Colonic mucosa (tissue), 4 donors: ENCODE measurements around the gene NTN1. TPM values are rescaled to one million over a fixed set of nuclear protein-coding genes. Genes with fewer than 3 reads are reported as not detected.
"Not testable (repeated sequence)": the region's sequence is repeated elsewhere in the genome, so short reads cannot be mapped to it uniquely, and the experiment has no call there.

Source experiments
- DNase-seq: peaks from one replicate; pipeline ENCODE4 v3.0.0-alpha.2; 2020
- H3K27ac ChIP-seq: fragments of 200-600 bp; one replicate; pipeline ENCODE4 v1.8.0; 2021
- H3K27me3 ChIP-seq: fragments of 200-600 bp; one replicate; pipeline ENCODE4 v1.8.0; 2021
- H3K36me3 ChIP-seq: fragments of 200-600 bp; one replicate; pipeline ENCODE4 v1.8.0; 2021
- H3K4me1 ChIP-seq: fragments of 200-600 bp; one replicate; pipeline ENCODE4 v1.8.0; 2021; ENCODE audit warnings: mild to moderate bottlenecking
- H3K4me3 ChIP-seq: fragments of 200-600 bp; one replicate; pipeline ENCODE4 v1.8.0; 2021
- H3K9ac ChIP-seq, 2 donors: one replicate each; pipeline ENCODE4 v1.7.0; 2013; ENCODE audit warnings: control low read depth in 2 of 2, low read depth in 2 of 2, low read length in 2 of 2
- H3K9me3 ChIP-seq: fragments of 200-600 bp; one replicate; pipeline ENCODE4 v1.8.0; 2021
- CTCF ChIP-seq: fragments of 200-600 bp; IDR thresholded peaks from one replicate; pipeline ENCODE4 v1.8.0; 2022; ENCODE audit warnings: antibody characterized with exemption, mild to moderate bottlenecking
- intact Hi-C: fragments of 100-400 bp; cut with DNase I; formaldehyde crosslinking; loops from one replicate; pipeline ENCODE4 v1.14.1; 2022
- total RNA-seq, 2 donors: library from RNA; stranded (reverse); fragmentation: NEBNext Ultra II Directional in 1 of 2; extraction: Animal tissue kit (Norgen Biotek cat#: 25700) in 1 of 2; gene quantifications; one replicate each; pipeline ENCODE4 v1.2.1, GENCODE V29; 2021
- donor health status: healthy.
- donor health status: DM: no; HTN: no; CAD: no.
- donor health status: DM: no; HTN: no; CAD: no.

NTN1 gene
- total RNA-seq, 2 donors from 2014 or later, result 2.1 to 5.5 TPM

GRCh38 chr17:9104370-9105041 is 83.2 kb downstream of the NTN1 start:
- H3K36me3 ChIP-seq, result no peaks in the 10 kb centered on the region
- no peak overlapping the region for H3K9ac ChIP-seq
- no peaks in the 10 kb centered on the region for H3K9me3 ChIP-seq
- no peak overlapping the region for H3K4me3 ChIP-seq
- no peaks in the 10 kb centered on the region for H3K4me1 ChIP-seq
- DNase-seq, result no peak
- H3K27ac ChIP-seq, result no peak overlapping the region
- intact Hi-C loops, result no loop called here
- H3K27me3 ChIP-seq, result no peaks in the 10 kb centered on the region
- TF ChIP-seq CTCF, result no peak

GRCh38 chr17:9105068-9105868 is 84.0 kb downstream of the NTN1 start:
- intact Hi-C loops, result no loop called here
- Histone ChIP-seq H3K9me3 (no peaks in the 10 kb centered on the region), H3K27me3 (no peaks in the 10 kb centered on the region), H3K4me1 (no peaks in the 10 kb centered on the region), H3K4me3 (no peak overlapping the region), H3K27ac (no peak overlapping the region), H3K9ac (no peak overlapping the region), H3K36me3 (no peaks in the 10 kb centered on the region)
- no peak for DNase-seq
- TF ChIP-seq CTCF, result no peak

- H3K4me1 ChIP-seq, H3K9ac ChIP-seq, DNase-seq, H3K36me3 ChIP-seq, H3K27me3 ChIP-seq, H3K27ac ChIP-seq, H3K9me3 ChIP-seq, H3K4me3 ChIP-seq, intact Hi-C loops: not testable (repeated sequence)
These were observed 85.0 kb downstream of the NTN1 start for GRCh38 chr17:9106278-9106677.

GRCh38 chr17:9107527-9107926 is 86.2 kb downstream of the NTN1 start:
- no peak overlapping the region for H3K27ac ChIP-seq
- H3K36me3 ChIP-seq, result no peaks in the 10 kb centered on the region
- intact Hi-C loops, result no loop called here
- DNase-seq, result no peak
- no peak overlapping the region for H3K9ac ChIP-seq
- no peaks in the 10 kb centered on the region for H3K4me1 ChIP-seq
- no peaks in the 10 kb centered on the region for H3K27me3 ChIP-seq
- H3K9me3 ChIP-seq, result no peaks in the 10 kb centered on the region
- no peak overlapping the region for H3K4me3 ChIP-seq
- no peak for TF ChIP-seq CTCF

- Histone ChIP-seq H3K27ac (no peak overlapping the region), H3K4me1 (no peaks in the 10 kb centered on the region), H3K36me3 (no peaks in the 10 kb centered on the region), H3K27me3 (no peaks in the 10 kb centered on the region), H3K9ac (no peak overlapping the region), H3K4me3 (no peak overlapping the region), H3K9me3 (no peaks in the 10 kb centered on the region)
- intact Hi-C loops, result no loop called here
- no peak for TF ChIP-seq CTCF
- DNase-seq, result no peak
These were observed 86.8 kb downstream of the NTN1 start for GRCh38 chr17:9108146-9108545.

- intact Hi-C loops, result loop anchor here (10.0 kb wide), 1 partner anchor 415 kb away; no protein-coding TSS in a partner anchor
- no peak for DNase-seq
- TF ChIP-seq CTCF, result no peak
- H3K36me3 ChIP-seq, result no peaks in the 10 kb centered on the region
- no peaks in the 10 kb centered on the region for H3K27me3 ChIP-seq
- no peaks in the 10 kb centered on the region for H3K4me1 ChIP-seq
- no peak overlapping the region for H3K9ac ChIP-seq
- no peak overlapping the region for H3K4me3 ChIP-seq
- no peaks in the 10 kb centered on the region for H3K9me3 ChIP-seq
- no peak overlapping the region for H3K27ac ChIP-seq
These were observed 88.6 kb downstream of the NTN1 start for GRCh38 chr17:9109933-9110332.
